SU-DHL-6 (cell line): ENCODE results near the gene KRTAP3-1.

Experiments used
- H2AFZ ChIP-seq: fragments of 200-600 bp; sonication (generic); 2 replicates; pipeline ENCODE4 v1.6.1; 2014; ENCODE audit warnings: low read depth, mild to moderate bottlenecking, moderate library complexity, mixed read lengths, antibody characterized with exemption, low read length; ENCODE audit not compliant: severe bottlenecking
- H3F3A ChIP-seq: fragments of 200-600 bp; shearing (Covaris generic); 2 replicates; pipeline ENCODE4 v1.6.0; 2016; ENCODE audit warnings: antibody characterized with exemption, mild to moderate bottlenecking; ENCODE audit not compliant: insufficient read depth
- H3K27ac ChIP-seq: fragments of 200-600 bp; sonication (generic); 2 replicates; pipeline ENCODE4 v1.5.1; 2016; ENCODE audit warnings: low read depth, mild to moderate bottlenecking, low read length, moderate library complexity, mixed read lengths
- H3K27me3 ChIP-seq: fragments of 200-600 bp; sonication (generic), shearing (Covaris generic); 2 replicates; pipeline ENCODE4 v1.6.0; 2014; ENCODE audit warnings: mild to moderate bottlenecking, low read length
- H3K36me3 ChIP-seq: fragments of 200-600 bp; sonication (generic); 2 replicates; pipeline ENCODE4 v1.6.1; 2014; ENCODE audit warnings: mild to moderate bottlenecking, low read length, mixed read lengths
- H3K4me2 ChIP-seq: fragments of 300-600, 200-600 bp; shearing (Covaris generic), sonication (generic); 2 replicates; pipeline ENCODE4 v1.6.0; 2014; ENCODE audit warnings: low read length, low read depth, mild to moderate bottlenecking; ENCODE audit not compliant: poor library complexity, severe bottlenecking
- H3K4me3 ChIP-seq: fragments of 200-600 bp; sonication (generic); 2 replicates; pipeline ENCODE4 v1.5.1; 2014; ENCODE audit warnings: antibody characterized with exemption, low read length, mild to moderate bottlenecking, mixed read lengths; ENCODE audit not compliant: insufficient read depth, poor library complexity, severe bottlenecking
- H3K79me2 ChIP-seq: fragments of 200-600 bp; sonication (generic); 2 replicates; pipeline ENCODE4 v1.6.1; 2014; ENCODE audit warnings: mild to moderate bottlenecking, low read length, moderate library complexity; ENCODE audit not compliant: insufficient read depth
- H3K9ac ChIP-seq: fragments of 200-600 bp; sonication (generic); 2 replicates; pipeline ENCODE4 v1.7.0; 2014; ENCODE audit warnings: mild to moderate bottlenecking, low read length
- H3K9me2 ChIP-seq: fragments of 200-600 bp; sonication (generic); replicated peaks from 2 replicates; pipeline ENCODE4 v1.6.1; 2014; ENCODE audit warnings: low read length; ENCODE audit not compliant: insufficient read depth
- H3K9me3 ChIP-seq: fragments of 200-600 bp; sonication (generic); 2 replicates; pipeline ENCODE4 v1.6.1; 2014; ENCODE audit warnings: low read length, mixed read lengths; ENCODE audit not compliant: insufficient read depth
- H4K20me1 ChIP-seq: fragments of 200-600 bp; sonication (generic); 2 replicates; pipeline ENCODE4 v1.6.1; 2014; ENCODE audit warnings: low read depth, mild to moderate bottlenecking, antibody characterized with exemption, low read length, moderate library complexity, mixed read lengths
- EZH2phosphoT487 ChIP-seq: fragments of 200-600 bp; sonication (generic), shearing (Covaris generic); conservative IDR thresholded peaks from 2 replicates; pipeline ENCODE4 v1.6.1; 2018; ENCODE audit warnings: mild to moderate bottlenecking, antibody characterized with exemption, low read length, moderate library complexity, mixed read lengths
- TF ChIP-seq, protein P1 (sequence below): fragments of 200-600 bp; sonication (generic); IDR thresholded peaks from one replicate; pipeline ENCODE4 v1.5.1; 2017; ENCODE audit warnings: antibody characterized with exemption, mild to moderate bottlenecking, low read length, moderate library complexity; ENCODE audit not compliant: insufficient read depth, poor library complexity, severe bottlenecking

The KRTAP3-1 gene

GRCh38 chr17:41024697-41025096, 15.8 kb upstream of the KRTAP3-1 start:
- Histone ChIP-seq H3F3A (no peaks in the 10 kb centered on the region), H4K20me1 (no peaks in the 10 kb centered on the region), H3K9me3 (no peaks in the 10 kb centered on the region), H3K27ac (no peak overlapping the region), H3K9me2 (no peaks in the 10 kb centered on the region), H3K79me2 (no peaks in the 10 kb centered on the region), H2AFZ (no peak overlapping the region), H3K4me2 (no peak overlapping the region), H3K27me3 (no peaks in the 10 kb centered on the region), H3K4me3 (no peak overlapping the region), H3K36me3 (no peaks in the 10 kb centered on the region), H3K9ac (no peak overlapping the region)
- TF ChIP-seq EZH2phosphoT487, result no peak
- TF ChIP-seq, protein P1, sequence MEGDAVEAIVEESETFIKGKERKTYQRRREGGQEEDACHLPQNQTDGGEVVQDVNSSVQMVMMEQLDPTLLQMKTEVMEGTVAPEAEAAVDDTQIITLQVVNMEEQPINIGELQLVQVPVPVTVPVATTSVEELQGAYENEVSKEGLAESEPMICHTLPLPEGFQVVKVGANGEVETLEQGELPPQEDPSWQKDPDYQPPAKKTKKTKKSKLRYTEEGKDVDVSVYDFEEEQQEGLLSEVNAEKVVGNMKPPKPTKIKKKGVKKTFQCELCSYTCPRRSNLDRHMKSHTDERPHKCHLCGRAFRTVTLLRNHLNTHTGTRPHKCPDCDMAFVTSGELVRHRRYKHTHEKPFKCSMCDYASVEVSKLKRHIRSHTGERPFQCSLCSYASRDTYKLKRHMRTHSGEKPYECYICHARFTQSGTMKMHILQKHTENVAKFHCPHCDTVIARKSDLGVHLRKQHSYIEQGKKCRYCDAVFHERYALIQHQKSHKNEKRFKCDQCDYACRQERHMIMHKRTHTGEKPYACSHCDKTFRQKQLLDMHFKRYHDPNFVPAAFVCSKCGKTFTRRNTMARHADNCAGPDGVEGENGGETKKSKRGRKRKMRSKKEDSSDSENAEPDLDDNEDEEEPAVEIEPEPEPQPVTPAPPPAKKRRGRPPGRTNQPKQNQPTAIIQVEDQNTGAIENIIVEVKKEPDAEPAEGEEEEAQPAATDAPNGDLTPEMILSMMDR, result no peak

DNA sequence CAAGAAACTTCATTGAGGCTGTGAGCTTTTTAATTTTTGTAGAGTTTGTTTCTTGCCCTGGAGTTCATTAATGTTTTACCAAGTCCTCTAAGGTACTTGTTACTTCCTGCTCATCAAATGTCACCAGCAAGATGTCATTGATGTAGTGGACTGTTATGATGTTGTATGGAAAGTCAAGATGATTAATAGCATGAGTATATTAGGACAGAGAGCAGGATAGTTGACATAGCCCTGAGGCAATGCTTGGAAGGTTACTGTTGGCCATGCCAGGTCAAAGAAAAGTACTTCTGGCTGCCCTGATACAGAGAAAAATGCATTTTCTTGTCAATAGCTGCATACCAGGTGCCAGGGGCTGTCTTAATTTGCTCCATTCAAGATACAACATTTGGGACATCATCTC, 11.4 kb upstream of the KRTAP3-1 start:
- Histone ChIP-seq H3K9me2 (no peaks in the 10 kb centered on the region), H3K79me2 (no peaks in the 10 kb centered on the region), H3K27me3 (no peaks in the 10 kb centered on the region), H3K9ac (no peak overlapping the region), H3K36me3 (no peaks in the 10 kb centered on the region), H3K27ac (no peak overlapping the region), H3F3A (no peaks in the 10 kb centered on the region), H3K4me3 (no peak overlapping the region), H4K20me1 (no peaks in the 10 kb centered on the region), H3K4me2 (no peak overlapping the region), H3K9me3 (no peaks in the 10 kb centered on the region), H2AFZ (no peak overlapping the region)
- TF ChIP-seq, protein P1, result no peak
- TF ChIP-seq EZH2phosphoT487, result no peak

- no peaks in the 10 kb centered on the region for H3K36me3 ChIP-seq
- H3K27ac ChIP-seq, result no peak overlapping the region
- H3K9me3 ChIP-seq, result no peaks in the 10 kb centered on the region
- H3K9ac ChIP-seq, result no peak overlapping the region
- H3F3A ChIP-seq, result no peaks in the 10 kb centered on the region
- H2AFZ ChIP-seq, result no peak overlapping the region
- no peaks in the 10 kb centered on the region for H3K9me2 ChIP-seq
- H4K20me1 ChIP-seq, result no peaks in the 10 kb centered on the region
- H3K4me3 ChIP-seq, result no peak overlapping the region
- H3K79me2 ChIP-seq, result no peaks in the 10 kb centered on the region
- no peak overlapping the region for H3K4me2 ChIP-seq
- H3K27me3 ChIP-seq, result no peaks in the 10 kb centered on the region
- no peak for TF ChIP-seq EZH2phosphoT487
- TF ChIP-seq, protein P1, result no peak
Observed at GRCh38 chr17:41019415-41019814, 10.5 kb upstream of the KRTAP3-1 start.
